ENCODE measurements around the gene MROH7. TPM values are rescaled to one million over a fixed set of nuclear protein-coding genes. Genes with fewer than 3 reads are reported as not detected.

Gene MROH7
- total RNA-seq, 2 experiments from 2014 or later = 0.11 TPM; not detected in 1

GRCh38 chr1:54681358-54681757, 39.8 kb downstream of the MROH7 start:
- intact Hi-C loops (cut with micrococcal nuclease) = no loop called here
- Mint-ChIP-seq H3K27ac (no peak overlapping the region), H3K27me3 (no peaks in the 10 kb centered on the region), H3K36me3 (ENCODE audit: low read depth) (no peaks in the 10 kb centered on the region), H3K4me3 (no peak overlapping the region), H3K4me1 (ENCODE audit: low read depth) (no peaks in the 10 kb centered on the region), H3K9me3 (no peaks in the 10 kb centered on the region)
- POLR2A ChIA-PET = interaction anchor here (1.2 to 1.3 kb wide), 2 partner anchors 10 to 21 kb away, joined by 3 to 4 read pairs; no protein-coding TSS in a partner anchor
- TF ChIP-seq CTCF (IDR thresholded peaks at IDR 0.05) = no peak
- peak; percentile 34 for ATAC-seq
- CTCF ChIA-PET = no interaction called here
- no peak for DNase-seq

GRCh38 chr1:54683453-54683852, 41.9 kb downstream of the MROH7 start:
- ChIA-PET CTCF (no interaction called here), POLR2A (no interaction called here)
- H3K4me3 Mint-ChIP-seq = no peak overlapping the region
- no peaks in the 10 kb centered on the region for H3K9me3 Mint-ChIP-seq
- H3K27me3 Mint-ChIP-seq = no peaks in the 10 kb centered on the region
- DNase-seq = no peak
- intact Hi-C loops (cut with micrococcal nuclease) = no loop called here
- TF ChIP-seq CTCF (IDR thresholded peaks at IDR 0.05) = no peak
- no peaks in the 10 kb centered on the region for H3K4me1 Mint-ChIP-seq (ENCODE audit: low read depth)
- H3K27ac Mint-ChIP-seq = no peak overlapping the region
- H3K36me3 Mint-ChIP-seq (ENCODE audit: low read depth) = no peaks in the 10 kb centered on the region
- ATAC-seq = no peak

DNA sequence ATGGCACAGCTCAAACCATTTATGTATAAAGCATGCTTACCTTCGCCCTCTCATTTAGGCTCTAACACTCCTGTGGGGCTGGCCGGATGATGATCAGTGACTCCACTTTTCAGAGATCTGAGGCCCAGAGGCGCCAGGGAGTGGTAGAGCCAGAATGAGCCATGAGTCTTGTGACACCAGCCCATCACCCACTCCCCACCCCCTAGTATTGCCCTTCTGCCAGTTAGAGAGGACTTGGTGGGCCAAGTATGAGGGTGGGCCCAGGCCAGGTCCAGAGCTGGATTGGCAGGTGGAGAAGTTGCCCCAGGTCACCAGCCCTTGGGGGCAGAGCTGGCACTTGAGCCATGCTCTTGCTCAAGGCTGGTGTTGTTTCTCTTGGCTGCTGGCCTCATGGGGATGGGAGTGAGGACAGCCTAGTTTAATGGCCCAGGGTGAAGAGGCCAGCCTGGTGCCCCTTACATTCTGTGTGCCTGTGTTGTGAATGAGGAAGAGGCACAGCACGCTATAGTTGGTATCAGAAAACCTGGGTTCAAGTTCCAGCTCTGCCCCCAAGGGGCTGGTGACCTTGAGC, 43.8 kb downstream of the MROH7 start:
- H3K27ac Mint-ChIP-seq = no peak overlapping the region
- no peaks in the 10 kb centered on the region for H3K27me3 Mint-ChIP-seq
- H3K4me1 Mint-ChIP-seq (ENCODE audit: low read depth) = no peaks in the 10 kb centered on the region
- H3K4me3 Mint-ChIP-seq = no peak overlapping the region
- ATAC-seq = no peak
- no peaks in the 10 kb centered on the region for H3K9me3 Mint-ChIP-seq
- TF ChIP-seq CTCF (IDR thresholded peaks at IDR 0.05) = no peak
- H3K36me3 Mint-ChIP-seq (ENCODE audit: low read depth) = no peaks in the 10 kb centered on the region
- intact Hi-C loops (cut with micrococcal nuclease) = no loop called here
- CTCF ChIA-PET = interaction anchor here (1.3 kb wide), 1 partner anchor 125 kb away, joined by 3 read pairs; no protein-coding TSS in a partner anchor
- no peak for DNase-seq
- POLR2A ChIA-PET = no interaction called here

DNA sequence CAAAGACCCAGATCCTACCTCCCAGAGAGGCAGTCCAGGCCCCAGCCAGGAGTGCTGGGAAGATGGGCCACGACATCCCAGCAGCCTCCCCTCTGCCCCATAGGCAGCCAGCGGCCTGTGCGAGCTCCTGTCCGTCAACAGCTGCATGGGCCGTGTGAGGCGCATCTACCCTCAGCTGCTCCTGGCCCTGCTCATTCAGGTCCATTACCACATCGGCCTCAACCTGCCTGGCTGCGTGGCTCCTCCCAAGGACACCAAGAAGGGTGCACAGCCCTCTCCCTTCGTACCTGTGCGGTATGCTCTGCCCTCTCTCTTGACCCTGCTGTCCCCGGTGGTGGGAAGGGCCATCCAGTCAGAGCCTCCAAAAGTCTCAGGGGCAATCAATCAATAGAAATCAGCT, 44.6 kb downstream of the MROH7 start:
- H3K27ac Mint-ChIP-seq = no peak overlapping the region
- H3K4me1 Mint-ChIP-seq (ENCODE audit: low read depth) = no peaks in the 10 kb centered on the region
- intact Hi-C loops (cut with micrococcal nuclease) = no loop called here
- DNase-seq = no peak
- ATAC-seq = no peak
- TF ChIP-seq CTCF (IDR thresholded peaks at IDR 0.05) = no peak
- H3K9me3 Mint-ChIP-seq = no peaks in the 10 kb centered on the region
- no peaks in the 10 kb centered on the region for H3K27me3 Mint-ChIP-seq
- ChIA-PET CTCF (interaction anchor here (1.3 kb wide), 1 partner anchor 124 kb away, joined by 3 read pairs; no protein-coding TSS in a partner anchor), POLR2A (no interaction called here)
- no peak overlapping the region for H3K4me3 Mint-ChIP-seq
- H3K36me3 Mint-ChIP-seq (ENCODE audit: low read depth) = no peaks in the 10 kb centered on the region

DNA sequence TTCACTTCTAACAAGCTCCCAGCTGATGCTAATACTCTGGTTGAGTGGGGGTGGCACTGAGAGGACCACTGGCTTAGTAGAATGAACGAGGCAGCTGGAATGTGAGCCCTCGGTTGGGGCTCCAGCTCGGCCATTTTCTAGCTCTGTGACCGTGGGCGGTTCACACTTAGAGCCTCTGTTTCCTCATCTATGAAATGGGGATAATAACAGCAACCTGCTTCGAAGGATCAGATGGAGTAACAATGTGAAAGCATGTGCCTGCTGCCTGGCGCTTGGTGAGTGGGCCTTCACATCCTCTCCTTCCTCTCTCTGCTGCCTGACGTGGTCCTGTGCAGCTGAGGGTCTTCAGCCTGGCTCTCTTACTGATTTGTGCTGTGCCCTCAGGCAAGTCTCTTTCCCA, 53.2 kb downstream of the MROH7 start:
- Mint-ChIP-seq H3K27ac (no peak overlapping the region), H3K36me3 (ENCODE audit: low read depth) (no peaks in the 10 kb centered on the region), H3K27me3 (peaks cover 4% of the 10 kb centered on the region), H3K9me3 (no peaks in the 10 kb centered on the region), H3K4me1 (ENCODE audit: low read depth) (peaks cover 3% of the 10 kb centered on the region), H3K4me3 (no peak overlapping the region)
- no peak for TF ChIP-seq CTCF (IDR thresholded peaks at IDR 0.05)
- POLR2A ChIA-PET = no interaction called here
- ATAC-seq (no peak), DNase-seq (no peak)
- CTCF ChIA-PET = no interaction called here
- intact Hi-C loops (cut with micrococcal nuclease) = no loop called here
